ENCODE results near the gene MICAL3. TPM values are rescaled to one million over a fixed set of nuclear protein-coding genes. Genes with fewer than 3 reads are reported as not detected.

MICAL3 gene
- total RNA-seq, 1 donor from 2014 or later = 33.6 TPM

GRCh38 chr22:17882162-17882561, 142.2 kb downstream of the MICAL3 start:
- Histone ChIP-seq H3K27me3 (no peaks in the 10 kb centered on the region), H3K4me1 (no peaks in the 10 kb centered on the region), H3K79me2 (ENCODE audit: low read depth) (no peaks in the 10 kb centered on the region), H4K20me1 (ENCODE audit: low read depth) (no peaks in the 10 kb centered on the region), H3K27ac (no peak overlapping the region), H3F3A (ENCODE audit: low read depth) (no peaks in the 10 kb centered on the region), H2AFZ (replicated peaks) (no peak overlapping the region), H3K36me3 (no peaks in the 10 kb centered on the region), H3K9ac (no peak overlapping the region), H3K9me3 (ENCODE audit: low read depth) (no peaks in the 10 kb centered on the region), H3K4me2 (no peak overlapping the region), H3K4me3 (no peak overlapping the region)
- H3K9me3 Mint-ChIP-seq = no peaks in the 10 kb centered on the region
- H3K27me3 Mint-ChIP-seq (ENCODE audit: insufficient read depth, low read depth) = peaks cover 2% of the 10 kb centered on the region
- no peak overlapping the region for H3K27ac Mint-ChIP-seq
- H3K4me1 Mint-ChIP-seq = peaks cover 8% of the 10 kb centered on the region
- no peak for TF ChIP-seq EZH2phosphoT487 (IDR thresholded peaks at IDR 0.05)
- TF ChIP-seq EZH2 (IDR thresholded peaks at IDR 0.05) = no peak
- no peak for TF ChIP-seq CTCF (IDR thresholded peaks at IDR 0.05)
- H3K36me3 Mint-ChIP-seq = peaks cover 16% of the 10 kb centered on the region
- H3K4me3 Mint-ChIP-seq = no peak overlapping the region
- DNase-seq (ENCODE audit: low spot score) = no peak

- H3K27ac Mint-ChIP-seq = no peak overlapping the region
- Histone ChIP-seq H3K36me3 (no peaks in the 10 kb centered on the region), H2AFZ (replicated peaks) (no peak overlapping the region), H3K9ac (no peak overlapping the region), H3F3A (ENCODE audit: low read depth) (no peaks in the 10 kb centered on the region), H3K79me2 (ENCODE audit: low read depth) (no peaks in the 10 kb centered on the region), H4K20me1 (ENCODE audit: low read depth) (peaks cover under 1% of the 10 kb centered on the region), H3K27me3 (no peaks in the 10 kb centered on the region), H3K4me1 (no peaks in the 10 kb centered on the region), H3K4me3 (no peak overlapping the region), H3K4me2 (no peak overlapping the region), H3K27ac (no peak overlapping the region), H3K9me3 (ENCODE audit: low read depth) (no peaks in the 10 kb centered on the region)
- H3K4me1 Mint-ChIP-seq = peaks cover 8% of the 10 kb centered on the region
- peaks cover 16% of the 10 kb centered on the region for H3K36me3 Mint-ChIP-seq
- TF ChIP-seq CTCF (IDR thresholded peaks at IDR 0.05) (no peak), EZH2phosphoT487 (IDR thresholded peaks at IDR 0.05) (no peak), EZH2 (IDR thresholded peaks at IDR 0.05) (no peak)
- H3K4me3 Mint-ChIP-seq = no peak overlapping the region
- no peaks in the 10 kb centered on the region for H3K9me3 Mint-ChIP-seq
- no peak for DNase-seq (ENCODE audit: low spot score)
- peaks cover under 1% of the 10 kb centered on the region for H3K27me3 Mint-ChIP-seq (ENCODE audit: insufficient read depth, low read depth)
These were observed 143.0 kb downstream of the MICAL3 start for GRCh38 chr22:17881366-17881765.

GRCh38 chr22:17880468-17880867, 143.9 kb downstream of the MICAL3 start:
- H3K9me3 Mint-ChIP-seq = no peaks in the 10 kb centered on the region
- Histone ChIP-seq H3K27ac (no peak overlapping the region), H3K4me2 (no peak overlapping the region), H3F3A (ENCODE audit: low read depth) (no peaks in the 10 kb centered on the region), H4K20me1 (ENCODE audit: low read depth) (peaks cover 3% of the 10 kb centered on the region), H3K4me1 (no peaks in the 10 kb centered on the region), H3K27me3 (no peaks in the 10 kb centered on the region), H3K9me3 (ENCODE audit: low read depth) (no peaks in the 10 kb centered on the region), H2AFZ (replicated peaks) (no peak overlapping the region), H3K36me3 (no peaks in the 10 kb centered on the region), H3K79me2 (ENCODE audit: low read depth) (no peaks in the 10 kb centered on the region), H3K4me3 (no peak overlapping the region), H3K9ac (no peak overlapping the region)
- no peak for DNase-seq (ENCODE audit: low spot score)
- no peak for TF ChIP-seq EZH2 (IDR thresholded peaks at IDR 0.05)
- no peak for TF ChIP-seq CTCF (IDR thresholded peaks at IDR 0.05)
- TF ChIP-seq EZH2phosphoT487 (IDR thresholded peaks at IDR 0.05) = no peak
- peaks cover 8% of the 10 kb centered on the region for H3K4me1 Mint-ChIP-seq
- peaks cover 15% of the 10 kb centered on the region for H3K36me3 Mint-ChIP-seq
- H3K4me3 Mint-ChIP-seq = no peak overlapping the region
- no peak overlapping the region for H3K27ac Mint-ChIP-seq
- no peaks in the 10 kb centered on the region for H3K27me3 Mint-ChIP-seq (ENCODE audit: insufficient read depth, low read depth)

Data from neural progenitor cell (in vitro differentiated cells).